Epithelial cell of esophagus (primary cell): Measurements from ENCODE around the gene TUBB3.

Source experiments
- DNase-seq: peaks from one replicate; pipeline ENCODE4 v3.0.0; 2010; ENCODE audit warnings: low read depth
- H3K4me3 ChIP-seq: 2 replicates; pipeline ENCODE4 v1.5.1; 2011; ENCODE audit warnings: mild to moderate bottlenecking, low read length, control low read depth
- TF ChIP-seq, protein P1 (sequence below): IDR thresholded peaks from 2 replicates; pipeline ENCODE4 v1.5.1; 2011; ENCODE audit warnings: low read depth, mild to moderate bottlenecking, low read length, control low read depth, inconsistent platforms; ENCODE audit not compliant: insufficient read depth; ENCODE audit errors: missing control alignments

Gene TUBB3

DNA sequence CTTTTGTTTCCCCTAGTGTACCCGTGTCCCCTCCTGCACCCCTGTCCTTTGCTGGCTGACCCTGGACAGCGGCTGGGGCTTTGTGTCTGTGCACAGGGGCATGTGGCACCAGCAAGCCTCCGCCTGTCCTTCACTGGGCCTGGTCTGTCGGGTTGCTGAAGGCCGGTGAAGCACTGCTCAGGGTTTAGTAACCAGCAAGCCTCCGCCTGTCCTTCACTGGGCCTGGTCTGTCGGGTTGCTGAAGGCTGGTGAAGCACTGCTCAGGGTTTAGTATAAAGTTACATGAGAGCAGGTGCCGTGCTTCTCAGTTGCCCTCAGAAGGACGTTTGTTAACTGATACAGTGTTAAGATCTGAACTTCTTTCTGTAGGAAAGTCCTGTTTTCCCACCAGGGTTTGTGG lies 59.2 kb downstream of the TUBB3 start:
- TF ChIP-seq, protein P1, sequence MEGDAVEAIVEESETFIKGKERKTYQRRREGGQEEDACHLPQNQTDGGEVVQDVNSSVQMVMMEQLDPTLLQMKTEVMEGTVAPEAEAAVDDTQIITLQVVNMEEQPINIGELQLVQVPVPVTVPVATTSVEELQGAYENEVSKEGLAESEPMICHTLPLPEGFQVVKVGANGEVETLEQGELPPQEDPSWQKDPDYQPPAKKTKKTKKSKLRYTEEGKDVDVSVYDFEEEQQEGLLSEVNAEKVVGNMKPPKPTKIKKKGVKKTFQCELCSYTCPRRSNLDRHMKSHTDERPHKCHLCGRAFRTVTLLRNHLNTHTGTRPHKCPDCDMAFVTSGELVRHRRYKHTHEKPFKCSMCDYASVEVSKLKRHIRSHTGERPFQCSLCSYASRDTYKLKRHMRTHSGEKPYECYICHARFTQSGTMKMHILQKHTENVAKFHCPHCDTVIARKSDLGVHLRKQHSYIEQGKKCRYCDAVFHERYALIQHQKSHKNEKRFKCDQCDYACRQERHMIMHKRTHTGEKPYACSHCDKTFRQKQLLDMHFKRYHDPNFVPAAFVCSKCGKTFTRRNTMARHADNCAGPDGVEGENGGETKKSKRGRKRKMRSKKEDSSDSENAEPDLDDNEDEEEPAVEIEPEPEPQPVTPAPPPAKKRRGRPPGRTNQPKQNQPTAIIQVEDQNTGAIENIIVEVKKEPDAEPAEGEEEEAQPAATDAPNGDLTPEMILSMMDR: no peak
- H3K4me3 ChIP-seq: no peak overlapping the region
- DNase-seq: peak; percentile 90

DNA sequence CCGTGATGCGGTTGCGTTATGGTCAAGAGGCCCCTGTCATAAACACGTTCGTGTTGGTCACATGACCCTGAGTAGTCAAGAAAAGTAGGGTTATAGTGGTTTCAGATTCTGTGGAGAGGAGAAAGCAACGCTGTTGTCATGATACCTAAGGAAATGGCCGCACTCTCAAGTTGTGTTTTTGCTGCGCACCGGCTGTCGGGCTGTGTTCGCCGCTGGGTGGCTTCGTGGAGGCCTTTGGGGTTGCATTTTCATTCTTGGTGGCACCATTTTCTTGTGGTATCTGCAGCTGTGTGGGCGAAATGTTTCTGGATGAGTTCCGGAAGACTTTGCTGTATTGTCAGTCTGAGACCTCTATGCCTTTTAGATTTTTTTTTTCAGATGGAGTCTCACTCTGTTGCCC lies 60.4 kb downstream of the TUBB3 start:
- no peak for DNase-seq
- no peak overlapping the region for H3K4me3 ChIP-seq
- TF ChIP-seq, protein P1: no peak

DNA sequence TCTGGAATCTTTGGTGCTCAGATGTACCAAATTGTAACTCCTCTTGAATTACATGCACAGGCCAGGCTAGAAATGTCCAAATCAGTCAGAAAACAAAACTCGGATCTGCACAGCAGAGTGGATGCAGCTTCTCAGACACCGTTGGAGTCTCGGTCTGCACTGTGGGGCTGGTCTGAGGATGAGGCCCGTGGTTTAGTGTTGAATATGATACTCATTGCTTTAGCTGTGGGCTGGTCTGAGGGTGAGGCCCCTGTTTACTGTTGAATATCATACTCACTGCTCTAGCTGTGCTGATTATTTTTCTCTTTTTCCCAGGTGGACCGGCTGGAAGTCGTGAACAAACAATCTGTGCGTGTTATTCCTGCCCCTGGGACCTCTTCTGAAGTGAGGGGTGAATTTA lies 61.1 kb downstream of the TUBB3 start:
- TF ChIP-seq, protein P1: no peak

DNA sequence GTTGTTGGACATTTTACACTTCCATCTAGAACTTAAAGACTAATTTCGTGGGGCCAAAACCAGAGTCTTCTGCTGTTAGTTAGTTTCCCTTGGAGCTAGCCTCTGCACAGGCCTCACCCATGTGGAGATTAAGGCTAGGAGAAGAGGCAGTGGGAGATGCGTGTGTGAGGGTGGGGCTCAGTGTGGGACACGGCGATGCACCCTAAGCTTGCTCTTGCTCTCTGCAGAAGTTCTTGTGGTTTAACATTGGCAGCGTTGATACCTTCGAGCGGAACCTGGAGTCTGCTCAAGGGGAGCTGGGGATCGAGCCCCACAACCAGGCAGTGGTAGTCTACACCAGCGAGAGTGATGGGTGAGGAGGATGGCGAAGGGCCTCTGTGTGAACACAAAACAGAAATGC lies 62.1 kb downstream of the TUBB3 start:
- no peak overlapping the region for H3K4me3 ChIP-seq
- TF ChIP-seq, protein P1: no peak
- no peak for DNase-seq

More for the DNA sequence above, 61.1 kb downstream of the TUBB3 start:
- H3K4me3 ChIP-seq: no peak overlapping the region
- no peak for DNase-seq
